WTC11 (cell line): ENCODE data around the gene CD79A. TPM values are rescaled to one million over a fixed set of nuclear protein-coding genes. Genes with fewer than 3 reads are reported as not detected.

ENCODE experiments used
- ATAC-seq: fragments of 200-7000 bp; cut with Tn5 transposase; 2 replicates; pipeline ENCODE4 v1.10.0; 2021; ENCODE audit warnings: mild to moderate bottlenecking, moderate library complexity
- CTCF ChIA-PET: fragments of 300-600 bp; sonication (Branson Sonifier 250); formaldehyde crosslinking; loops from one replicate; lab custom pipeline; 2021; ENCODE audit warnings: antibody characterized with exemption; lab: Charles Lee
- POLR2A ChIA-PET: fragments of 350-600 bp; sonication (Branson Sonifier 250); formaldehyde crosslinking; loops from one replicate; lab custom pipeline; 2021; ENCODE audit warnings: antibody characterized with exemption; lab: Charles Lee
- DNase-seq: peaks from one replicate; pipeline ENCODE4 v3.0.0; 2021; ENCODE audit warnings: low spot score
- H3K27ac Mint-ChIP-seq: 2 replicates; pipeline ENCODE4 v1.8.0; 2021; ENCODE audit warnings: mixed read lengths
- H3K27me3 Mint-ChIP-seq: 2 replicates; pipeline ENCODE4 v1.8.0; 2021; ENCODE audit warnings: low read depth, mild to moderate bottlenecking, moderate library complexity, mixed read lengths
- H3K36me3 Mint-ChIP-seq: 2 replicates; pipeline ENCODE4 v1.8.0; 2021; ENCODE audit warnings: mixed read lengths
- H3K4me1 Mint-ChIP-seq: 2 replicates; pipeline ENCODE4 v1.8.0; 2022; ENCODE audit warnings: mixed read lengths
- H3K4me3 Mint-ChIP-seq: 2 replicates; pipeline ENCODE4 v1.8.0; 2021; ENCODE audit warnings: mild to moderate bottlenecking, moderate library complexity, mixed read lengths
- H3K9me3 Mint-ChIP-seq: 2 replicates; pipeline ENCODE4 v1.8.0; 2021; ENCODE audit warnings: mixed read lengths
- ATF3 ChIP-seq: sonication (generic); formaldehyde crosslinking; conservative IDR thresholded peaks from 2 replicates; pipeline ENCODE4 v1.8.1; 2022; ENCODE audit warnings: mild to moderate bottlenecking, missing genetic modification reagents
- CDX4 ChIP-seq: fragments of 250-450 bp; sonication (Bioruptor Pico); IDR thresholded peaks from 2 replicates; pipeline ENCODE4 v1.9.0; 2021; ENCODE audit warnings: moderate library complexity, mild to moderate bottlenecking, inconsistent platforms, borderline replicate concordance
- CREM ChIP-seq: sonication (generic); formaldehyde crosslinking; IDR thresholded peaks from 2 replicates; pipeline ENCODE4 v1.8.1; 2022; ENCODE audit warnings: mild to moderate bottlenecking, missing genetic modification reagents, moderate library complexity
- E2F5 ChIP-seq: sonication (generic); formaldehyde crosslinking; IDR thresholded peaks from 2 replicates; pipeline ENCODE4 v1.8.1; 2022; ENCODE audit warnings: mild to moderate bottlenecking, moderate library complexity, missing genetic modification reagents
- ELF4 ChIP-seq: sonication (generic); formaldehyde crosslinking; IDR thresholded peaks from 2 replicates; pipeline ENCODE4 v1.8.1; 2022; ENCODE audit warnings: low read depth, mild to moderate bottlenecking, moderate library complexity, missing genetic modification reagents
- ESRRA ChIP-seq: sonication (generic); formaldehyde crosslinking; IDR thresholded peaks from 2 replicates; pipeline ENCODE4 v1.8.1; 2022; ENCODE audit warnings: mild to moderate bottlenecking, missing genetic modification reagents, borderline replicate concordance
- FOXK1 ChIP-seq: sonication (generic); formaldehyde crosslinking; IDR thresholded peaks from 2 replicates; pipeline ENCODE4 v1.8.0; 2022; ENCODE audit warnings: mild to moderate bottlenecking, moderate library complexity, missing genetic modification reagents
- FOXP1 ChIP-seq: sonication (generic); formaldehyde crosslinking; IDR thresholded peaks from 2 replicates; pipeline ENCODE4 v1.8.0; 2022; ENCODE audit warnings: missing genetic modification reagents, mild to moderate bottlenecking, moderate library complexity, borderline replicate concordance
- GABPB1 ChIP-seq: sonication (generic); formaldehyde crosslinking; IDR thresholded peaks from 2 replicates; pipeline ENCODE4 v1.8.1; 2023; ENCODE audit warnings: mild to moderate bottlenecking, missing genetic modification reagents
- GRHL2 ChIP-seq: fragments of 250-450 bp; sonication (Bioruptor Pico); IDR thresholded peaks from 2 replicates; pipeline ENCODE4 v1.8.0; 2022; ENCODE audit warnings: mild to moderate bottlenecking, moderate library complexity; ENCODE audit not compliant: insufficient replicate concordance, severe bottlenecking
- MXD4 ChIP-seq: fragments of 250-450 bp; sonication (Bioruptor Pico); IDR thresholded peaks from 2 replicates; pipeline ENCODE4 v1.8.0; 2021; ENCODE audit warnings: mild to moderate bottlenecking, moderate library complexity, borderline replicate concordance
- NFE2L1 ChIP-seq: sonication (generic); formaldehyde crosslinking; IDR thresholded peaks from 2 replicates; pipeline ENCODE4 v1.8.1; 2023; ENCODE audit warnings: missing genetic modification reagents
- SMAD4 ChIP-seq: sonication (generic); formaldehyde crosslinking; IDR thresholded peaks from 2 replicates; pipeline ENCODE4 v1.8.0; 2022; ENCODE audit warnings: mild to moderate bottlenecking, missing genetic modification reagents
- SOX15 ChIP-seq: fragments of 250-450 bp; sonication (Bioruptor Pico); IDR thresholded peaks from 2 replicates; pipeline ENCODE4 v1.9.0; 2021; ENCODE audit warnings: mild to moderate bottlenecking
- SP1 ChIP-seq: sonication (generic); formaldehyde crosslinking; conservative IDR thresholded peaks from 2 replicates; pipeline ENCODE4 v1.8.1; 2022; ENCODE audit warnings: missing genetic modification reagents
- TCF7 ChIP-seq: sonication (generic); formaldehyde crosslinking; IDR thresholded peaks from 2 replicates; pipeline ENCODE4 v1.8.0; 2022; ENCODE audit warnings: mild to moderate bottlenecking, low read depth, missing genetic modification reagents, moderate library complexity
- ZNF138 ChIP-seq: sonication (generic); formaldehyde crosslinking; conservative IDR thresholded peaks from 2 replicates; pipeline ENCODE4 v1.8.1; 2022; ENCODE audit warnings: mild to moderate bottlenecking, moderate library complexity, missing genetic modification reagents
- ZNF317 ChIP-seq: sonication (generic); formaldehyde crosslinking; IDR thresholded peaks from 2 replicates; pipeline ENCODE4 v1.8.1; 2023; ENCODE audit warnings: low read depth, mild to moderate bottlenecking, moderate library complexity, missing genetic modification reagents, borderline replicate concordance
- ZNF416 ChIP-seq: fragments of 250-450 bp; sonication (Bioruptor Pico); IDR thresholded peaks from 2 replicates; pipeline ENCODE4 v1.9.0; 2021; ENCODE audit warnings: mild to moderate bottlenecking, inconsistent platforms
- ZNF425 ChIP-seq: fragments of 250-450 bp; sonication (Bioruptor Pico); conservative IDR thresholded peaks from 2 replicates; pipeline ENCODE4 v1.9.0; 2021; ENCODE audit warnings: mild to moderate bottlenecking
- ZNF671 ChIP-seq: fragments of 250-450 bp; sonication (Bioruptor Pico); IDR thresholded peaks from 2 replicates; pipeline ENCODE4 v1.8.0; 2021; ENCODE audit warnings: mild to moderate bottlenecking
- total RNA-seq: library from RNA; stranded (reverse); gene quantifications from 3 replicates; pipeline ENCODE4 v1.2.3, GENCODE V29; 2021
- TF ChIP-seq, protein P1 (sequence below): sonication (generic); formaldehyde crosslinking; IDR thresholded peaks from 2 replicates; pipeline ENCODE4 v1.8.0; 2023; ENCODE audit warnings: missing genetic modification reagents
- TF ChIP-seq, protein P2 (sequence below): sonication (generic); formaldehyde crosslinking; IDR thresholded peaks from 2 replicates; pipeline ENCODE4 v1.8.0; 2022; ENCODE audit warnings: mild to moderate bottlenecking, missing genetic modification reagents
- TF ChIP-seq, protein P3 (sequence below): sonication (generic); formaldehyde crosslinking; IDR thresholded peaks from 2 replicates; pipeline ENCODE4 v1.8.0; 2022; ENCODE audit warnings: mild to moderate bottlenecking, missing genetic modification reagents
- TF ChIP-seq, protein P4 (sequence below): sonication (generic); formaldehyde crosslinking; IDR thresholded peaks from 2 replicates; pipeline ENCODE4 v1.8.0; 2023; ENCODE audit warnings: mild to moderate bottlenecking, missing genetic modification reagents

CD79A gene
- total RNA-seq, 1 experiment from 2014 or later, result 0.42 TPM

- no peak for ATAC-seq
- H3K27me3 Mint-ChIP-seq, result peaks cover 47% of the 10 kb centered on the region
These were observed 28.0 kb upstream of the CD79A start for GRCh38 chr19:41849067-41849466.

GRCh38 chr19:41850381-41850780 lies 26.7 kb upstream of the CD79A start:
- DNase-seq (no peak), ATAC-seq (no peak)
- Mint-ChIP-seq H3K36me3 (no peaks in the 10 kb centered on the region), H3K27me3 (peaks cover 42% of the 10 kb centered on the region), H3K4me1 (peaks cover 10% of the 10 kb centered on the region), H3K4me3 (no peak overlapping the region), H3K9me3 (no peaks in the 10 kb centered on the region), H3K27ac (no peak overlapping the region)
- POLR2A ChIA-PET, result interaction anchor here (0.8 kb wide), 1 partner anchor 10 kb away, joined by 3 read pairs; the partner anchor contains the start of gene RPS19
- CTCF ChIA-PET, result interaction anchor here (1.8 to 5.3 kb wide), 2 partner anchors 14 to 58 kb away, joined by 7 to 31 read pairs; no protein-coding TSS in a partner anchor
- TF ChIP-seq TCF7 (CRISPR knock-in tag) (no peak), GABPB1 (CRISPR knock-in tag) (no peak), FOXK1 (CRISPR knock-in tag) (no peak), FOXP1 (CRISPR knock-in tag) (no peak), ZNF416 (CRISPR knock-in tag) (no peak), ESRRA (no peak), SMAD4 (CRISPR knock-in tag) (no peak), ATF3 (CRISPR knock-in tag) (no peak), NFE2L1 (CRISPR knock-in tag) (no peak)
- TF ChIP-seq, protein P1, sequence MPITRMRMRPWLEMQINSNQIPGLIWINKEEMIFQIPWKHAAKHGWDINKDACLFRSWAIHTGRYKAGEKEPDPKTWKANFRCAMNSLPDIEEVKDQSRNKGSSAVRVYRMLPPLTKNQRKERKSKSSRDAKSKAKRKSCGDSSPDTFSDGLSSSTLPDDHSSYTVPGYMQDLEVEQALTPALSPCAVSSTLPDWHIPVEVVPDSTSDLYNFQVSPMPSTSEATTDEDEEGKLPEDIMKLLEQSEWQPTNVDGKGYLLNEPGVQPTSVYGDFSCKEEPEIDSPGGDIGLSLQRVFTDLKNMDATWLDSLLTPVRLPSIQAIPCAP (CRISPR knock-in tag), result no peak
- TF ChIP-seq, protein P2, sequence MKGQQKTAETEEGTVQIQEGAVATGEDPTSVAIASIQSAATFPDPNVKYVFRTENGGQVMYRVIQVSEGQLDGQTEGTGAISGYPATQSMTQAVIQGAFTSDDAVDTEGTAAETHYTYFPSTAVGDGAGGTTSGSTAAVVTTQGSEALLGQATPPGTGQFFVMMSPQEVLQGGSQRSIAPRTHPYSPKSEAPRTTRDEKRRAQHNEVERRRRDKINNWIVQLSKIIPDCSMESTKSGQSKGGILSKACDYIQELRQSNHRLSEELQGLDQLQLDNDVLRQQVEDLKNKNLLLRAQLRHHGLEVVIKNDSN (CRISPR knock-in tag), result no peak

More at GRCh38 chr19:41849067-41849466, 28.0 kb upstream of the CD79A start:
- TF ChIP-seq ELF4 (no peak), ZNF425 (CRISPR knock-in tag) (no peak), CDX4 (CRISPR knock-in tag) (no peak), SP1 (CRISPR knock-in tag) (no peak), CREM (CRISPR knock-in tag) (no peak), ZNF138 (CRISPR knock-in tag) (no peak), MXD4 (CRISPR knock-in tag) (no peak), ZNF671 (CRISPR knock-in tag) (no peak), FOXP1 (CRISPR knock-in tag) (no peak), TCF7 (CRISPR knock-in tag) (no peak), ESRRA (no peak), GRHL2 (CRISPR knock-in tag) (no peak), SOX15 (no peak), ZNF317 (CRISPR knock-in tag) (no peak), E2F5 (CRISPR knock-in tag) (no peak)
- TF ChIP-seq, protein P3, sequence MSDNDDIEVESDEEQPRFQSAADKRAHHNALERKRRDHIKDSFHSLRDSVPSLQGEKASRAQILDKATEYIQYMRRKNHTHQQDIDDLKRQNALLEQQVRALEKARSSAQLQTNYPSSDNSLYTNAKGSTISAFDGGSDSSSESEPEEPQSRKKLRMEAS, result no peak
- TF ChIP-seq, protein P4, sequence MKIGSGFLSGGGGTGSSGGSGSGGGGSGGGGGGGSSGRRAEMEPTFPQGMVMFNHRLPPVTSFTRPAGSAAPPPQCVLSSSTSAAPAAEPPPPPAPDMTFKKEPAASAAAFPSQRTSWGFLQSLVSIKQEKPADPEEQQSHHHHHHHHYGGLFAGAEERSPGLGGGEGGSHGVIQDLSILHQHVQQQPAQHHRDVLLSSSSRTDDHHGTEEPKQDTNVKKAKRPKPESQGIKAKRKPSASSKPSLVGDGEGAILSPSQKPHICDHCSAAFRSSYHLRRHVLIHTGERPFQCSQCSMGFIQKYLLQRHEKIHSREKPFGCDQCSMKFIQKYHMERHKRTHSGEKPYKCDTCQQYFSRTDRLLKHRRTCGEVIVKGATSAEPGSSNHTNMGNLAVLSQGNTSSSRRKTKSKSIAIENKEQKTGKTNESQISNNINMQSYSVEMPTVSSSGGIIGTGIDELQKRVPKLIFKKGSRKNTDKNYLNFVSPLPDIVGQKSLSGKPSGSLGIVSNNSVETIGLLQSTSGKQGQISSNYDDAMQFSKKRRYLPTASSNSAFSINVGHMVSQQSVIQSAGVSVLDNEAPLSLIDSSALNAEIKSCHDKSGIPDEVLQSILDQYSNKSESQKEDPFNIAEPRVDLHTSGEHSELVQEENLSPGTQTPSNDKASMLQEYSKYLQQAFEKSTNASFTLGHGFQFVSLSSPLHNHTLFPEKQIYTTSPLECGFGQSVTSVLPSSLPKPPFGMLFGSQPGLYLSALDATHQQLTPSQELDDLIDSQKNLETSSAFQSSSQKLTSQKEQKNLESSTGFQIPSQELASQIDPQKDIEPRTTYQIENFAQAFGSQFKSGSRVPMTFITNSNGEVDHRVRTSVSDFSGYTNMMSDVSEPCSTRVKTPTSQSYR (CRISPR knock-in tag), result no peak
- ChIA-PET POLR2A (no interaction called here), CTCF (interaction anchor here (5.3 kb wide), 1 partner anchor 13 kb away, joined by 31 read pairs; no protein-coding TSS in a partner anchor)
- Mint-ChIP-seq H3K4me1 (peaks cover 10% of the 10 kb centered on the region), H3K9me3 (peaks cover 8% of the 10 kb centered on the region), H3K36me3 (no peaks in the 10 kb centered on the region), H3K4me3 (no peak overlapping the region), H3K27ac (no peak overlapping the region)
- no peak for DNase-seq
